Cardiac muscle cell (in vitro differentiated cells and primary cell): ENCODE data around the gene PRRG2. TPM values are rescaled to one million over a fixed set of nuclear protein-coding genes. Genes with fewer than 3 reads are reported as not detected.
A peak's percentile ranks its signal among the peaks of the same experiment; 100 is the strongest.

Experiments
- DNase-seq, 2 donors: peaks; one replicate each; pipeline versions ENCODE4 v3.0.0 to v3.0.0-alpha.2; 2010 to 2017; ENCODE audit warnings: low read depth in 1 of 2, low spot score in 1 of 2
- H3K27ac ChIP-seq: fragments of 200-600 bp; sonication (generic); 2 replicates; pipeline ENCODE4 v1.5.1; 2016
- H3K27me3 ChIP-seq: fragments of 200-600 bp; sonication (generic); 2 replicates; pipeline ENCODE4 v1.6.0; 2016; ENCODE audit warnings: control low read depth
- H3K36me3 ChIP-seq: fragments of 200-600 bp; sonication (generic); 2 replicates; pipeline ENCODE4 v1.5.1; 2016; ENCODE audit warnings: control low read depth
- H3K4me1 ChIP-seq: fragments of 200-600 bp; sonication (generic); 2 replicates; pipeline ENCODE4 v1.8.1; 2017; ENCODE audit warnings: low read depth, mild to moderate bottlenecking, mixed run types
- H3K4me3 ChIP-seq: fragments of 200-600 bp; sonication (generic); 2 replicates; pipeline ENCODE4 v1.5.1; 2016; ENCODE audit warnings: mild to moderate bottlenecking
- H3K9me3 ChIP-seq: fragments of 200-600 bp; sonication (generic); 2 replicates; pipeline ENCODE4 v1.5.1; 2017; ENCODE audit warnings: low read depth, mild to moderate bottlenecking, control low read depth
- CTCF ChIP-seq: IDR thresholded peaks from 2 replicates; pipeline ENCODE4 v1.5.1; 2012; ENCODE audit warnings: low read depth, mild to moderate bottlenecking, low read length
- polyA plus RNA-seq: library from polyadenylated mRNA; unstranded; fragments of >200 nt; fragmentation: Nextera tagmentation; extraction: Ambion mirVana; gene quantifications from 2 replicates; pipeline ENCODE4 v1.2.1, GENCODE V29; 2016
- total RNA-seq: library from RNA; depleted of rRNA; stranded (reverse); fragments of >200 nt; gene quantifications from 2 replicates; pipeline ENCODE4 v1.2.3, GENCODE V29; 2016

The PRRG2 gene
- total and polyA plus RNA-seq, 2 experiments from 2014 or later, result 0.10 to 8.2 TPM

- peaks cover 10% of the 10 kb centered on the region for H3K4me1 ChIP-seq
- no peak for TF ChIP-seq CTCF
- H3K9me3 ChIP-seq, result no peaks in the 10 kb centered on the region
- H3K4me3 ChIP-seq, result no peak overlapping the region
- no peak overlapping the region for H3K27ac ChIP-seq
- no peaks in the 10 kb centered on the region for H3K27me3 ChIP-seq
- H3K36me3 ChIP-seq, result no peaks in the 10 kb centered on the region
- DNase-seq, result no peak
Measured at GRCh38 chr19:49566302-49566701, 14.8 kb upstream of the PRRG2 start.

- no peak for TF ChIP-seq CTCF
- Histone ChIP-seq H3K27me3 (no peaks in the 10 kb centered on the region), H3K9me3 (no peaks in the 10 kb centered on the region), H3K4me1 (peaks cover 13% of the 10 kb centered on the region), H3K4me3 (no peak overlapping the region), H3K27ac (peak overlapping the region; percentile 21), H3K36me3 (no peaks in the 10 kb centered on the region)
- DNase-seq, result peak in 1 of 2 donors; percentile 47
Measured at GRCh38 chr19:49567861-49568441, 13.2 kb upstream of the PRRG2 start.

- Histone ChIP-seq H3K4me3 (peak overlapping the region; percentile 4), H3K36me3 (peaks cover 8% of the 10 kb centered on the region), H3K9me3 (no peaks in the 10 kb centered on the region), H3K27me3 (no peaks in the 10 kb centered on the region), H3K27ac (peak overlapping the region; percentile 94), H3K4me1 (peaks cover 13% of the 10 kb centered on the region)
- TF ChIP-seq CTCF, result peak; percentile 99
- peak; percentile 91 for DNase-seq
Measured at GRCh38 chr19:49570138-49570856, 10.8 kb upstream of the PRRG2 start.

GRCh38 chr19:49570997-49571676 is 10.0 kb upstream of the PRRG2 start:
- DNase-seq, result peak in 1 of 2 donors; percentile 57
- Histone ChIP-seq H3K27ac (peak overlapping the region; percentile 94), H3K9me3 (no peaks in the 10 kb centered on the region), H3K4me1 (peaks cover 13% of the 10 kb centered on the region), H3K4me3 (peak overlapping the region; percentile 4), H3K36me3 (peaks cover 14% of the 10 kb centered on the region), H3K27me3 (no peaks in the 10 kb centered on the region)
- TF ChIP-seq CTCF, result no peak

- Histone ChIP-seq H3K4me1 (peaks cover 13% of the 10 kb centered on the region), H3K36me3 (peaks cover 14% of the 10 kb centered on the region), H3K27me3 (no peaks in the 10 kb centered on the region), H3K4me3 (no peak overlapping the region), H3K9me3 (no peaks in the 10 kb centered on the region), H3K27ac (no peak overlapping the region)
- DNase-seq, result no peak
- no peak for TF ChIP-seq CTCF
Measured at GRCh38 chr19:49573009-49573408, 8.1 kb upstream of the PRRG2 start.
